Measurements from ENCODE around the gene GOLGA6L2.

The GOLGA6L2 gene

DNA sequence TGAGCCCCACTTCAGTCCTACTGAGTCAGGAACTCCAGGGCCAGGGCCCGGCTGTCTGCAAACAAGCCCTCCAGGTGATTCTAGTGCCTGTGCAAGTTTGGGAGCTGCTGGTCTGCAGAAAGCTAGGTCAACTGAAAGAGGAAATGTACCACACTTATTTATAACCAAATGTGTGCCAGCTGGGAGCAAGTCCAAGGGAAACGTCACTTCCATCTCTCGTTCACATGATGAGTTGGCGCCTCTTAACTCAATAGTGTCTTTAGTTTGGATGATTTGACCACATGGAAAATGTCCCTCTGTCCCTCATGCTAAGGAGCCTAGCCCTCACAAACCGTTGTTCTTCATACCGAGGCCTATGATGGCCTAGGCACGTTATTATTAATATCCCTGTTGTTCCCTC, 49.3 kb downstream of the GOLGA6L2 start:
- DNase-seq (ENCODE audit: low read depth): no peak
- H3K4me3 ChIP-seq (ENCODE audit: low read depth, low read length): no peak overlapping the region
- TF ChIP-seq, protein P1, sequence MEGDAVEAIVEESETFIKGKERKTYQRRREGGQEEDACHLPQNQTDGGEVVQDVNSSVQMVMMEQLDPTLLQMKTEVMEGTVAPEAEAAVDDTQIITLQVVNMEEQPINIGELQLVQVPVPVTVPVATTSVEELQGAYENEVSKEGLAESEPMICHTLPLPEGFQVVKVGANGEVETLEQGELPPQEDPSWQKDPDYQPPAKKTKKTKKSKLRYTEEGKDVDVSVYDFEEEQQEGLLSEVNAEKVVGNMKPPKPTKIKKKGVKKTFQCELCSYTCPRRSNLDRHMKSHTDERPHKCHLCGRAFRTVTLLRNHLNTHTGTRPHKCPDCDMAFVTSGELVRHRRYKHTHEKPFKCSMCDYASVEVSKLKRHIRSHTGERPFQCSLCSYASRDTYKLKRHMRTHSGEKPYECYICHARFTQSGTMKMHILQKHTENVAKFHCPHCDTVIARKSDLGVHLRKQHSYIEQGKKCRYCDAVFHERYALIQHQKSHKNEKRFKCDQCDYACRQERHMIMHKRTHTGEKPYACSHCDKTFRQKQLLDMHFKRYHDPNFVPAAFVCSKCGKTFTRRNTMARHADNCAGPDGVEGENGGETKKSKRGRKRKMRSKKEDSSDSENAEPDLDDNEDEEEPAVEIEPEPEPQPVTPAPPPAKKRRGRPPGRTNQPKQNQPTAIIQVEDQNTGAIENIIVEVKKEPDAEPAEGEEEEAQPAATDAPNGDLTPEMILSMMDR (IDR thresholded peaks at IDR 0.05; ENCODE audit: low read depth, low read length, missing control alignments): no peak

DNA sequence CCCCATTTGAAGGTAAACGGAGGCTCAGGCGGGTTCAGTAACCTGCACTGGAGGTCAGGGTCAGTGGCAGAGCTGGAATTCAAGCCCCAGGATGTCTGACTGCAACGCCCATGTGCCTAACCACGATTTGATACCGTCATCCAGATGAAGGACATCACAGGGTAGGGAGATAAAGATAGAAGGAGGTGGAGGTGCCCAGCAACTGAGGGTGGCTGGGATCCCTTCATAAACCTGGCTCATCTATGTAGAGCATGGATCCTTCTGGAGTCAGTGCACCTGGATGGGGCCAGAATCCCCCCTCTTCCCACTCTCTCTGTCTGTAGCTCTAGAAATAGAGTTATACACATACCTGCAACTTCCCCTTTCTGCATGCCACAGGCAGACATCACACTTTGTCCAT, 51.2 kb downstream of the GOLGA6L2 start:
- TF ChIP-seq, protein P1 (IDR thresholded peaks at IDR 0.05; ENCODE audit: low read depth, low read length, missing control alignments): no peak
- H3K4me3 ChIP-seq (ENCODE audit: low read depth, low read length): no peak overlapping the region
- no peak for DNase-seq (ENCODE audit: low read depth)

DNA sequence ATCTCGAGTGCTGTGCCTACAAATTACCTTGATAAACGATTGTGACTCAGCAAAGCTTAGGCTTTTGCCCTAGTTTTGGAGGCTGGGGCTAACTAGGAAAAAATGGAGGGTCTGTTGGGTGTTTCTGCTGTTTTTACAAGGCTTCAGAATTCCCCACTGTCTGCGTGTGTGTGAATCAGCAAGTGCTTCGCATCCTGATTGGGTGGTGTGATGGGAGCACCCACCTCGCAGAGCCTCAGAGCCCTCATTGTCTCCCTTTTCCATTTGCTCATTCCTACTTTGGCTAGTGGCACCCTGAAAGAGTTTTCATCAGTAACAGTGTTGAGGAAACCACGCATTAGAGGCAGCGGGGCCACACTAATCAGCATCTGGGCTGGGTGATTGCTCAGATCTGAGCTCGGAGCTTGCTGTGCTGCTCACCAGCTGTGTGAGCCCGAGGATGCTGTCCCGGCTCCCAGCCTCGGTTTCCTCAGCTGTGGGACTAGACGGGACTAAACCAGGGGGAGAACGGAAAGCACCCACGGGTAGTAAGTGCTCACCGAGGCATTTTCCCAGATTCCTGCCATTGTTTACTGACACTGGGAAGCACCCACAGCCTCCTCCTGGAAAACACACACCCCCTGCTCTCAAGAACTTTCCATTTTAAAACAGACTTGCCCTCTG, 51.9 kb downstream of the GOLGA6L2 start:
- no peak for DNase-seq (ENCODE audit: low read depth)
- TF ChIP-seq, protein P1 (IDR thresholded peaks at IDR 0.05; ENCODE audit: low read depth, low read length, missing control alignments): no peak
- no peak overlapping the region for H3K4me3 ChIP-seq (ENCODE audit: low read depth, low read length)

All from GM12864 (cell line).